ENCODE results near the gene HOXA9.

The HOXA9 gene

GRCh38 chr7:27131390-27131819, 33.9 kb downstream of the HOXA9 start:
- peak overlapping the region; percentile 67 for H3K27ac ChIP-seq (replicated peaks)
- H3K27me3 ChIP-seq (ENCODE audit: insufficient read depth, poor library complexity, severe bottlenecking) = no peaks in the 10 kb centered on the region

GRCh38 chr7:27130540-27131389, 34.6 kb downstream of the HOXA9 start, which contains the start of gene HOXA4:
Gene HOXA4 (minus strand): TSS chr7:27130757. CDS start chr7:27130733, 24 bp downstream.
- peaks cover 4% of the 10 kb centered on the region for H3K27me3 ChIP-seq (ENCODE audit: insufficient read depth, poor library complexity, severe bottlenecking)
- peak; percentile 51 to 78 for DNase-seq (ENCODE audit: low read depth in 1 of 2, low spot score in 1 of 2)
- H3K4me3 ChIP-seq (replicated peaks; ENCODE audit: insufficient read depth, low read length) = peak within 1 kb of the TSS; percentile 50
- H3K27ac ChIP-seq (replicated peaks) = peak within 1 kb of the TSS; percentile 67
- peak; percentile 67 for TF ChIP-seq POLR2AphosphoS5 (IDR thresholded peaks at IDR 0.05; ENCODE audit: low read depth)
- TF ChIP-seq REST (IDR thresholded peaks at IDR 0.05; ENCODE audit: insufficient replicate concordance, low read depth) = no peak

More at GRCh38 chr7:27131390-27131819, 33.9 kb downstream of the HOXA9 start:
- peak overlapping the region; percentile 50 for H3K4me3 ChIP-seq (replicated peaks; ENCODE audit: insufficient read depth, low read length)
- no peak for TF ChIP-seq CTCF (IDR thresholded peaks at IDR 0.05; ENCODE audit: insufficient read depth, low read length)
- no peak for TF ChIP-seq SPI1 (IDR thresholded peaks at IDR 0.05; ENCODE audit: borderline replicate concordance, low read depth)
- TF ChIP-seq POLR2AphosphoS5 (IDR thresholded peaks at IDR 0.05; ENCODE audit: low read depth) = no peak
- TF ChIP-seq GABPA (IDR thresholded peaks at IDR 0.05; ENCODE audit: low read depth) = no peak
- no peak for TF ChIP-seq REST (IDR thresholded peaks at IDR 0.05; ENCODE audit: insufficient replicate concordance, low read depth)
- DNase-seq (ENCODE audit: low read depth in 1 of 2, low spot score in 1 of 2) = no peak

- H3K4me3 ChIP-seq (replicated peaks; ENCODE audit: insufficient read depth, low read length) = peak overlapping the region; percentile 50
- no peak overlapping the region for H3K27ac ChIP-seq (replicated peaks)
- TF ChIP-seq SPI1 (IDR thresholded peaks at IDR 0.05; ENCODE audit: borderline replicate concordance, low read depth) (no peak), CTCF (IDR thresholded peaks at IDR 0.05; ENCODE audit: insufficient read depth, low read length) (no peak), GABPA (IDR thresholded peaks at IDR 0.05; ENCODE audit: low read depth) (no peak), REST (IDR thresholded peaks at IDR 0.05; ENCODE audit: insufficient replicate concordance, low read depth) (no peak), POLR2AphosphoS5 (IDR thresholded peaks at IDR 0.05; ENCODE audit: low read depth) (no peak)
- H3K27me3 ChIP-seq (ENCODE audit: insufficient read depth, poor library complexity, severe bottlenecking) = peaks cover 4% of the 10 kb centered on the region
- DNase-seq (ENCODE audit: low read depth in 1 of 2, low spot score in 1 of 2) = no peak
Observed at GRCh38 chr7:27129729-27130539, 35.4 kb downstream of the HOXA9 start.
